Measurements from ENCODE around the gene CAPSL.
"Not testable (repeated sequence)": the region's sequence is repeated elsewhere in the genome, so short reads cannot be mapped to it uniquely, and the experiment has no call there.

The CAPSL gene

DNA sequence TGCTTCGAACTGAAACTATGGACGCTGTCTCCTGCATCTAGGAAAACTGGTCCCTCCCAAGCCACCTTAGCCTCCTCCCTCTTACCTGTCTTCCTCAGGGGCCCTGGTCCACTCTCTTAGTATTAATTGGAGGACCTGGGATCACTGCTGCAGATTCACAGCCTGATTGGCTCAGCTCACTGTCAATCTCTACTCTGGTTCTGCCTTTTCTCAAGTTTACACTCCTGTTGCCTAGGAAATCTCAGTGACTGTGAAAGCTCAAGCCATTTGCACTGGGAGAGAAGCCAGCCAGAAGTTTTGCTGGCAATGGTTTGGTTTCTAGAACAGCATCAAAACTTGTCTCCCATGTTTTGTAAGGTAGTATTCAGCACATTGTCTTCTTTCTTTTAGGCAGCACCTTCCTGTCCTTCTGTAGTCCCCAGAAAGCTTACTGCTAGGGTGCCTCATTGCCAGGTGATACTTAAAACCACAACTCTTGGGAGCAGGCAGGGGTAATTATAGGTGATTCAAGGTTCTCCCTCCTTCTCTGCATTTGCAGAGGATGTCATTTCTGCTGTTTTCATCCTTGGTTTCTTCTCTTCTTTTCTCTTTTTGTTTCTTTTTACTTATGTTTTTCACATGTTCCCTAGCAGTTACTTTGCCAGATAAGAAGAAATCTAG lies at the start of gene CAPSL:
TSS of gene CAPSL (minus strand) at position 55 of the 660 bp plus-strand sequence. CDS start 17,502 bp downstream, outside the sequence.
- peak; percentile 24 for DNase-seq (ENCODE audit: low read depth)

DNA sequence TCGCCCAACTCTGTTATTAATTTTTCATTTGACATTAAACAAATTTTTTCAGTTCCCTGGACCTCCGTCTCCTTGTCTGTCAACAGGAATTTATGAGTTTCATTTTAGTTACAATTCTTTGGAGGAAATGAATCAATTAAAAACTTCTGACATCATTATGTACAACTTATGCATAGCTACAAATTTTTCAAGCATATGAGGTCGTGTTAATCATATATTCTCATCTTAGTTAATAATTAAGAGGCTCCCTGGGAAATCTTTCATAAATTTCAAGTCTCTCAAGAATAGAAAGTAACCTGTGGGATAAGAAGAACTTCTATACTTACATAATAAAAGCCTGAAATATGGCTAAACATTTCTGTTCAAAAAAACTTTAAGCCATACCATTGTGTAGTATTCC lies 49.4 kb upstream of the CAPSL start:
- DNase-seq (ENCODE audit: low read depth) = no peak

DNA sequence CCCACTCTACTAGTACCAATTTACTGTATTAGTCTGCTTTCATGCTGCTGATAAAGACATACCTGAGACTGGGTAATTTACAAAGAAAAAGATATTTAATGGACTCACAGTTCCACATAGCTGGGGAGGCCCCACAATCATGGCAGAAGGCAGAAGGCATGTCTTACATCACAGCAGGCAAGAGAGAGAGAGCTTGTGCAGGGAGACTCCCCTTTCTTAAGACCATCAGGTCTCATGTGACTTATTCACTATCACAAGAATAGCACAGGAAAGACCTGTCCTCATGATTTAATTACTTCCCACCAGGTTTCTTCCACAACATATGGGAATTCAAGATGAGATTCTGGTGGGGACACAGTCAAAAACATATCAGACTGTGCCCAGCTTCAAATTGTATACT lies 41.3 kb upstream of the CAPSL start:
- no peak for DNase-seq (ENCODE audit: low read depth)

DNA sequence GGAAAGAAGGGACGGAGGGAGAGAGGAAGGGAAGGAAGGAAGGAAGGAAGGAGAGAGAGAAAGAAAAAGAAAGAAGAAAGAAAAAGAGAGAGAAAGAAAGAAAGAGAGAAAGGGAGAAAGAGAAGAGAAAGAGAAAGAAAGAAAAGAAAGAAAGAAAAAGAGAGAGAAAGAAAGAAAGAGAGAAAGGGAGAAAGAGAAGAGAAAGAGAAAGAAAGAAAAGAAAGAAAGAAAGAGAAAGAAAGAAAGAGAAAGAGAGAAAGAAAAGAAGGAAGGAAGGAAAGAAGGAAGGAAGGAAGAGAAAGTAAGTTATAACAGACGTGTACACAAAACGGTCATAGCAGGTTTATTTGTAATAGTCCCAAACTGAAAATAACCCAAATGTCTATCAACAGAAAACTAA lies 38.4 kb upstream of the CAPSL start:
- not testable (repeated sequence) for DNase-seq (ENCODE audit: low read depth)

DNA sequence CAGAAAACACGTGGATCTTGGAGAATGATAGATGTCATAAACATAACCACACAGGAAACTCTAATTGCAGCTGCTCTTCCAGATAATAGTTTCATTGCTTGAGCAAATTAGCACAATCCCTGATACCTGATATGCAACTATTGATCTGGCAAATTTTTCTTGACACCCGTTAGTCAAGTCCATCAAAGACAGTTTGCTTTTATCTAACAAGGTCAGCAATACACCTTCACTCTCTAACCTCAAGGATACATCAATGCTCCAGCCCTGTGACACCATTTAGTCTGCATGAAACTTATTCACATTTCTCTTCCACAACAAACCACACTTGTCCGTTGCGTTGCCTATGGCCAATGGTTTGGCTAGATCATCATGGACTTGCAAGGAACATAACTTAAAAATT lies 36.1 kb upstream of the CAPSL start:
- no peak for DNase-seq (ENCODE audit: low read depth)

DNA sequence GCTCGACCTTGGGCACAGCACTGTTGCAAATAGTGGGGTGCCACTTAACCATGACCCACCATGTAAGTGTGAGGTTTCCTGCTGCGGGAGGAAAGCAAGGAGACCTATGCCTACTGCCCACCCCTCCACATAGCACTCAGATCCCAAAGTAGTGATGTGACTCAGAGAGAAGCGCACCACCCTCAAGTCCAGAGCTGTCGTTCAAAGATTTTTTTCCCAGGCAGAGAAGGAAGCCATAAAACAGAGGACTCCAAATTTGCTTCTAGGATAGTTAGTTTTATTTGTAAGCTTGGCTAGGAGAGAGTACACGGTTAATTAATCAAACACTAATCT lies 33.4 kb upstream of the CAPSL start:
- DNase-seq (ENCODE audit: low read depth) = no peak

DNA sequence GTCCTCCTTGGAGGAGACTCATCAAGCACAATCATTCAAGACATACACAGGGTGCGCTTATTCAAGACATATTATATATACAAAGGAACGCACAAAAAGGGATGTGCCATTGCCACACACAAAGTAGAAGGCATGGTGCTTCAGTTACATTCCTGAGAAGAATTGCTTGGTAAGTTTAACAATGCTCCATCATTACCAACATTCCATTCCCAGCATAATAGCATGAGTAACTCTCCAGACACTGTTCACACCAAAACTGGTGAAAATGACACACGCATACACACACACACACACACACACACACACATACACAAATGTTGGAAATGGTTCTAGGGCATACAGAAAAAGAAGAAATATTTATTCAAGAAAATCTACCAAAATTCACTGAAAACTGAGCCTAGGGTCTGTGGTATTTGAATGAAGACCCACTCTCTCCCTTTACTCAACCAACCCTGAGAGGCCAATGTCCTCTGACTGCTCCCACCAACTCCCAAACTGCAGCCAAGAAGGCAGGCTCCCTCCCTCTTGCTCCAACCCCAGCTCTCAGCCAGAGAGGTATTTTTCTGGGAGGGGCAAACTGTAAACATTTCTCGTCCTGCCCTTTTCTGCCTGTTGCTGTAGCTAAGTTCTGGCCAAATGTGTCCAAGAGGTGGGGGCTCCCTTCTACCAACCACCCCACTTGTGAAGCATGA lies 32.9 kb upstream of the CAPSL start:
- no peak for DNase-seq (ENCODE audit: low read depth)

DNA sequence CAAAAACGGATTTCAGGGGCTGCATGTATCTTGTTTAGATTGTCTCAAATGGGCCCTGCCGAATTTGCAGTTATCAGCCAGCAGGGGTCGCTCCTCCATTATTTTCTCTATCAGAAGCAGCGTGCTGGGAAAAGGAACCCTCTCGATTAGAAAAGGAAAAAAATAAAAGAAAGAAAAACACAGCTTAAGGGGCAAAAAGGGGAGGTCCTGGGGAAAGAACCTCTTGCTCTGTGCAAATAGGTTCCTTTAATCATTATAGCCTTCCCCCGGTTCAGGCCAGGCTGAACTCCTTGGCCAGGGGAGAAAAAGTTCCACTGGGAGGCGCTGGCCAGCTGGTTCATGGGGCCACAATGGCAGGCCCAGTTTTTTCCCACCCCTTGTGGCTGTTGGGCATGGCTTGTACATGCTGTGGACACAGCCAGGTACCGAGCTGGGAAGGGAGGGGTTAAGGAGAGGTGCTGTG lies 25.0 kb upstream of the CAPSL start:
- DNase-seq (ENCODE audit: low read depth) = no peak

DNA sequence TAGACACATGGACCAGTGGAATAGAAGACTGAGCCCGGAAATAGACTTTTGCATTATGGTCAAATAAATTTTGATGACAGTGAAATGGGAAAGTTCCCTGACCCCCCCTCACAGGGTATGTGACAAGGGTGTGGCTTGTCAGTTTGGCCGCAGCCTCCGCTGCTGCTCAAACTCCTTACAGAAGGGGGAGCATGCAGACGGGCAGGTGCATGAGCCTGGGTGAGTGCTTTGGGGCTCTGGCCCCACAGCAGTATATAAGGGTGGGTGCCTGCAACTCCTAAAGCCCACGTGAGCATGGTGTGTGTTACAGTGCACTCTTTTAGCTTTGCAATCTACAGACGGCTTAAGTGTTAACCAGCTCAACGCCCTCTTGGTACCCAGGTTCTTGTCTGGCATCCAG lies 21.9 kb upstream of the CAPSL start:
- no peak for DNase-seq (ENCODE audit: low read depth)

DNA sequence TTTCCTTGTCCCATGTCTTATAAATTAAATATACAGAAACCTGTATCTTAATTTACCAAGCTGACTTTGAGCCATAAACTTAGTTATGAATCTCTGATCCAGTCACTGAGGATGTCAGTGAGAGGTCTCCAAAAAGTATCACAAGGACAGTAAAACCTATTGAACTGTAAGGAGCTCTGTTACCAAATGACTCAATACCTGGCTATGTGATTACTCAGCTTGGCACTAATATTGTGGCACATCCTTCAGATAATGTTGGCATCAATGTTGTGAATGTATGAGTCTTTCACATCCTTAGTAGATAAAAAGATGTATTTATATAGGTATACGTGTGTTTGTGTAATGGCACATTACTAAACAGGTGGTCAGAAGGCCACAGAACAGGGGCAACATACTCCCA lies 18.0 kb upstream of the CAPSL start:
- DNase-seq (ENCODE audit: low read depth) = peak; percentile 49

DNA sequence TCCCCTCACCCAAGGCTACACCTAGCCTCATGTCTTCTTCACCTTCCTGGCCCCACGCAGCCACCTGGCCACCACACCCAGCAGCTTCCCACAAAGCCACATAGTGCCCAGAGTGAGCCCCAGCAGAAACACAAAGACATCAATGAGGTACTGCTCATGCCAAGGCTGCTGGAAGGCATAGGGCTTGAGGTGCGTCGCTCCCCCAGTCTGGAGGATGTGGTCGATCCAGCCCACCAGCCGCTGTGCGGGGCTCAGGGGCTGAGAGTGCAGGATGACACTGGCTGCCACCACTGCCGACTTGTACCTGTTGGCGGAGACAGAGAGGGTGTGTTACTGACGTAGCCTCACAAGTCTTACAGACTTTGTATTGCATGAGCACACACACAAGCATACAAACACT lies 15.8 kb upstream of the CAPSL start:
- DNase-seq (ENCODE audit: low read depth) = no peak

DNA sequence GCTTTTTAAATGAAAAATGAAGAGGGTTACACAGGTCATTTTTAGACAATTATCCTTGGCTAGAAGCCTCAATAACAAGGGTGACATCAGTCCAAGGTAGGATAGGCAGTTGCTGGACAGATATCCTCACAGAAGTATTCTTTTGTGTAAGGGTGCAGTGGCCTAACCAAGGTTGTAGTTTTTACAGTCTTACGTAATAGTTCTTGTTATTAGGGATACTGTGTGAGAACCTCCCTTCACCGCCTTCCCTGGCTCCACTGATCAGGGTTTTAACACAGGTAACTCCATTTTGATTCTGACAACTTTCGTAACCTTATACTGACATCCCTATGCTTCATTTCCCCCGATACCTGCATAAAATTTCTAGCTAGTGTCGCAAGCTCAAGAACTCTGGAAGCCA lies 8.7 kb upstream of the CAPSL start:
- DNase-seq (ENCODE audit: low read depth) = no peak

DNA sequence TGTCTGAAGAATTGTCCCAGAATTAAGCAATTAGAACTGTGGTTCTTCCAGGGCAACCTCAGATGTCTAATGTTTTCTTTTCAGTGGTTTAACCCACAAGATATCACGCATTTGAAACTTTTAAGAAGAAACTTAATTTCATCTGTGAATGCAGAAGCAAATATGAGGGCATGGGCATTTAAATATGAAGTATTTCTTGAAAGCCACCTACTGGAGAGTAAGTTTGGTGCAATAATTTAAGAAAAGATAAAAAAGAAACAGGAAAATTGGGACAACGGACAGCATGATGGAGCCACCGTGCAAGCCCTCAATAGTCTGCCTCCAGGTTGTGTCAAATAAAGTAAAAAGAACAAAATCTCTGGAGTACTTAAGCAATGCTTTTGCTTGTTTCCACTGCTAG lies 1.2 kb upstream of the CAPSL start:
- DNase-seq (ENCODE audit: low read depth) = no peak

DNA sequence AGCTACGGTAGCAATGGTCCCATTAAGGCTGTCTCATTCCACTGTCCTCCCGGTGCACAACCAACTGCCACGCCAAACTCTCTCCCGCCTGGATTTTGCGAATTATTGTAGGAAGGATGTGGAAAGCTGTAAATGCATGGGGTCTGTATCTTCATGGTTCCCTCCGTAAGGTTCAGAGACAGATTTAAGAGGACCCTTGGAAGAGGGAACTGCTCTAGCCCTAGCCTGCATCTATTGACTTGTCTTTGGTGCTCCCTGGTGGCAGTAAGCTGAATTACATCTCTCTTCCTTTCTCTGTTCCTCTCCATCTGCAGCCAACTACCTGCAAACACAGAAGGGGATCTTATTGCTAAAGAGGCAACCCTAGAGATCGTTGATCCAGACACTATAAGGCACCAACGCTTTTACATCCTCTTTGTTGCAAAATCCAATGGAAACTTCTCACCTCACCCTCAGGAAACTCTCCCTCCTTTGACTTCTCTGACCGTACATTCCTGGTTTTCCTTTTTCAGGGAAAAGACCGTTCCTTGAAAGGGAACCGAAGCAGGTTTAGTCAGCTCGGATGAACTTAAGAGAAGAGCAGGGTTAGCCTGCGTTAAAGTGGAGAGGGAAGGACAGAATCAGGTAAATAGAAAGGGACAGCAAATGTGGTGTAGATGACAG lies 11.9 kb downstream of the CAPSL start:
- peak; percentile 54 for DNase-seq (ENCODE audit: low read depth)

DNA sequence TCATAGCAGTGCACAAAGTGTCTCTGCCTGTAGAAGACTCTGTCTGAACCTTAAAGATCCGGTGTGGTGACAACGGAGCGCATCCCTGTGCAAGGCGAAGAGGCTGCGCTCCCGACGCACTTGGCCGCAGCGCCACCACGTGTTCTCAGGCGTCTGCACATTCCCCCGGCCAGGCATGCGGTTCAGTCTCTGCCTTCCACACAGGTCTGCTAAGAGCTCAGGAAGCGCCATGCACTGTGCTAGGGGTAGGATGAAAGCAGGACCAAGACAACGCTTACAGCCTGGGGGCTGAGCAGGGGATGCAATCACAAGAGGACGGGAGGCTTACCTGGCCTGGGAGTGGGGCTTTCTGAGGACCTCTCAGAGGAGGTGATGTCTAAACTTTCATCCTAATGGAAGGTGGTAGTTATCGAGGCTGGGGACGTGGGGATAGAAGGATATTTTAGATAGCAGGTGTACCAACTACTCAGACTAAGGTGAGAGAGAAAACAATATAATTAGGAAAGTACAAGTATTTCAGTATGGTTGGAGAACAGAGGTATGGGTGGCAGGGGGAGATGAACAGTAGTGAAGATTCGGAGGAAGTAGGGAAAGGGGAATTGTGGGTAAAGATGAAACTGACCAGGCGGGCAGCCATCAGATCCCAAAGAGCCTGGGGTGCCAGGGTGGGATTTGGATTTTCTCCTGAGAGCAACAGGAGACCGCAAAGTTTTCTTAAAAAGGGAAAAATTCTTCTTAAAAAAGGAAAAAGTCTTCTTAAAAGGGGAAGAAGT lies 13.3 kb downstream of the CAPSL start:
- peak; percentile 63 for DNase-seq (ENCODE audit: low read depth)

DNA sequence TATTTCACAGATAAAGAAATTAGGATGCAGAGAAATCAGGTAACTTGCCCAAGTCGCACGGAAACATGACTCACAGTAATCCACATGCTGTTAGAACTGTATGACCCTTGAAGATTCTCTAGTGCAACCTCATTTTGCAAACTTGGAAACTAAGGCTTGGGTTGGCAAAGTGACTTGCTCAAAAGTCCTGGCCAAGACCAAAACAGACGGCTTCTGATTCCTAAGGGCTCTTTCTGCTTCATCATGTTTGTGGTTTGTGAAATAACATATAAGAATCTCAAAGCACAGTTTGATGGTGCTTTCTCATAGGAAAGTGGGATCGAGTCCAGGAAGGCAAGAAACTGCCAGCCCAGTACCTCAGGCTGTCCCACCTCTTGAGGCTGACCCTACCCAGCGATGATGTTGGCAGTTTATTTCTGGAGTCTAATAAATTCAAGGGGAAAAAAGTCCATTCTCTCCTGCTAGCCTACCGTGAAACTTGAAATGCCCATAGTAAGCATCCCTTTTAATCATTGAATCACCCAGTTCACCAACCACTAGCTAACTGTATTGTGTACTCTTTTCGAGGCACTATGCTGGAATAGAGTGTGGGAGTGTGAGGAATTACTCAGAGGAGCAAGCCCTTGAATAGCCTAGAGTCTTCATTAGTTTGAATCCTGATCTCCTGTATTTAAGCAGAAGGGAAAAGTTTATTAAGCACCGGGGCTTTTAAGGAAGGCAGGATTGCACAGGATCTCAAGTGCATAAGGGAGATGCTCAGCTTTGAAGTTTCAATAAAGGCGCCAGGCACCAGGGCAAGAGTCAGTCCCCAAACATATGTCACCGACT lies 14.1 kb downstream of the CAPSL start:
- peak; percentile 92 for DNase-seq (ENCODE audit: low read depth)

DNA sequence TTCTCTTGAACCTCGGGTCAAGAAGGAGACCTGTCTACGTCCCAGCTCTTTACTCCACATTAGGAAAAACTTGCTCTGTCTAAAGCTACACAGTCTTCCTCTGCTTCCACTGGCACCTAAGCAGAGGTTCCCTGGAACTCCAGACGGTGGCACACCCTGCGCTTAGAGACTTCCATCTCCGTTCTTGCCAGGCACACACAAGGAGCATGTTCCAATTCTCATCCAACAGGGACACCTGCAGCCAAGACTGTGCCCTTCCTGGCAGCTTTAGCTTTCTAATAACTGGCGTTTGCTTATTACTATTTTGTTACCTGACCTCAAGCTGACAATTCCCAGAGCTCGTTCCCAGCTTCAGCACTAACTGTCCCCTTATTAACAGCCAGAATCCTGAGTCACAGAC lies 16.0 kb downstream of the CAPSL start:
- DNase-seq (ENCODE audit: low read depth) = no peak

DNA sequence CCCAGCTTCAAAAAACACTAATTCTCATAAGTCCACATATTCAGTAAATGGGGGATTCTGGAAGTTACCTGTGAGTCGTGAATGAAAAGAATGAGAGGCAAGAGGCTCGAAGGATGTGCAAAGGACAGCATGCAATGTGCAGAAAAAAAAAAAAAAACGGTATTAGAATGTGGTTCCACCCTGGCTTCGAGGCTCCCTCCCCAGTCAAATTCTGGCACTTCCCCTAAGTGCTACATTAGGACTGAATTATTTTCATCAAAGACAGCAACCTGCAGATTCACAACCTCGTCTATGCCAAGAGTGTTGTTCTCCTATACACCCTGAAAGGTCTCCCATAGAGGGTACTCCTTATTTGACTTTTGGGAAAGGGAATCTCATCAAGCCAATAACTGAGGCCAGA lies 16.5 kb downstream of the CAPSL start:
- no peak for DNase-seq (ENCODE audit: low read depth)

DNA sequence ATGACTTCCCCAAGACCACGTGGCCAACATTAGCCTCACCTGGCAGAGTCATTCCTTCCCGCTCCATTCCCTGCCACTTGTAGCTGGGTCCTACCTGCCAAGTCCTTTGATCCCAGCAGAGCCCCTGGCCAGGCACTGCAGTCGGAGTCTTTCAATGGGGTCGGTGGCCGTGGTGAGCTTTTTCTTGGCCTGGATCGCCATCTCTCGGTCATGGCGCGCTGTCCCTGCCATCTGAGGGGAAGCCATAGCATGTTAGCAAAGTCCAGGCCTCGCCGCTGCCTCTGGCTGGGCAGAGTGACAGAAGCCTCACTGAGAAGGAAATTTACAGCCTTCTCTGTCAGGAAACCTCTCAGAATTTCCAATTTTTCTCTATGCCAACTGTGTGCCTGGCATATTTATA lies 17.5 kb downstream of the CAPSL start:
- no peak for DNase-seq (ENCODE audit: low read depth)

DNA sequence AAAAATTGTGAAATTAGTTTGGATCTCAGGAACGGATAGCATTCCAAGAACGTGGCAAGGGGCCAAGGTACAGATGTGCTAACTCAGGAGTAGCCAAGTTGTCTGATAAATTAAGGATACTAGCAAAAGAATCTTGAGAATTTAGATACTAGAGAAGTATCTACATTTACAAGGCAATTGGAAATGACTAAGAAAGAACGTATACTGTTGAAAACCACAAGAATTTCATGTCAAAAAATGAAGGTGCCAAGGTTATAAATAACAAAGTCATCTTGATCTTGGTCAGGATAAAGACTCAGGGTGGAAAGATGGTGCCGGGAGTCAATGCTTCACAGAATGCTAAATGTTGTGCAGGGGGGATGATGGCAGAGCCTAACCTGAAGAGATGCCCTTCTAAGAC lies 19.2 kb downstream of the CAPSL start:
- peak; percentile 99 for DNase-seq (ENCODE audit: low read depth)

DNA sequence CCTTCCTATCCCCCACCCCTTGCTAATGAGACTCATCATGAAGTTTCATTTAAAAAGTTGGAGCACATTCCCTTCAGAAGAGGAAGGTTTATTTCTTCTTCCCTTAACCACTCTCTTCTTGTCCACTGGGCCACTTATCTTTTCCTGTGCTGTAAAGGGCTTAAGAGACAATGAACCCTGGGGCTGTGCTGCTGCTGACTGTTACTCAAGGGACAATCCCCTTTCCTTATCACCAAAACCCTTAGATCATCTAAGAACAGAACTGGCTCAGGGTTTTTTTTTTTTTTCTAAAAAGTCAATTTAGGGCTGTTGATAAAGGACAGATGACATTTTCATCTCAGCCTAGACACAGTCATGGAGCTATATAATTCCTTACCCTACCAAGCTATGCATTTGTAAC lies 29.6 kb downstream of the CAPSL start:
- no peak for DNase-seq (ENCODE audit: low read depth)

DNA sequence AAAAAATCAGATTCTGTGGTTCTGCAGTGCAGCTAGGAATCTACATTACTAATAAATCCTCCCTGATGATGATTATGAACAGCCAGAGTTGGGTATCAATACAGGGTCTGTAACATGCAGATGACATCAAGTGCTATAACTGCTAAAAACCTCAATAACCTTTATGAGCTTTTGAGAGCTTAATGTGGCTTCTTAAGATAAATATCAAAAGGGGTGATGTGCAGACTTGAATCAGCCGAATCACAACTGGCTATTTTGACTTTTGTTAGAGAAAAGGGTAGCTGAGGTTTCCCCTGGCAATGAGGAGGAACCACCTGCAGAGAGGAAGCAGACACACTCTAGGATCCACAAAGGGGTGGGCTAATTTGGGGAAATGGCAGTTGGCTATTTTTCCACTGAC lies 30.2 kb downstream of the CAPSL start:
- no peak for DNase-seq (ENCODE audit: low read depth)

All from HS-5 (cell line).